ENCODE results near the gene FITM1.

Gene FITM1

GRCh38 chr14:24092505-24093206 lies 37.8 kb upstream of the FITM1 start:
- H3K4me3 ChIP-seq (ENCODE audit: control insufficient read depth, low read depth, low read length): no peak overlapping the region
- DNase-seq (ENCODE audit: low read depth): no peak
- no peak for TF ChIP-seq CTCF (conservative IDR thresholded peaks at IDR 0.05; ENCODE audit: control insufficient read depth, insufficient read depth, low read depth, low read length)

- TF ChIP-seq CTCF (conservative IDR thresholded peaks at IDR 0.05; ENCODE audit: control insufficient read depth, insufficient read depth, low read depth, low read length): no peak
- DNase-seq (ENCODE audit: low read depth): no peak
- H3K4me3 ChIP-seq (ENCODE audit: control insufficient read depth, low read depth, low read length): peak overlapping the region; percentile 74
Measured at GRCh38 chr14:24093207-24093900, 37.1 kb upstream of the FITM1 start.

GRCh38 chr14:24093901-24094840 lies 36.3 kb upstream of the FITM1 start, which contains the start of gene PCK2:
PCK2 (plus strand) TSS chr14:24094311; CDS start chr14:24094406, 95 bp downstream.
- DNase-seq (ENCODE audit: low read depth): peak; percentile 72
- peak; percentile 12 for TF ChIP-seq CTCF (conservative IDR thresholded peaks at IDR 0.05; ENCODE audit: control insufficient read depth, insufficient read depth, low read depth, low read length)
- H3K4me3 ChIP-seq (ENCODE audit: control insufficient read depth, low read depth, low read length): peak within 1 kb of the TSS; percentile 74

- peak overlapping the region; percentile 74 for H3K4me3 ChIP-seq (ENCODE audit: control insufficient read depth, low read depth, low read length)
- no peak for DNase-seq (ENCODE audit: low read depth)
- no peak for TF ChIP-seq CTCF (conservative IDR thresholded peaks at IDR 0.05; ENCODE audit: control insufficient read depth, insufficient read depth, low read depth, low read length)
Measured at GRCh38 chr14:24094841-24095270, 35.6 kb upstream of the FITM1 start.

- peak overlapping the region; percentile 74 for H3K4me3 ChIP-seq (ENCODE audit: control insufficient read depth, low read depth, low read length)
- DNase-seq (ENCODE audit: low read depth): peak; percentile 36
- no peak for TF ChIP-seq CTCF (conservative IDR thresholded peaks at IDR 0.05; ENCODE audit: control insufficient read depth, insufficient read depth, low read depth, low read length)
Measured at GRCh38 chr14:24095271-24096068, 35.0 kb upstream of the FITM1 start.
